Left ventricle myocardium superior (tissue), 1 donor: ENCODE results near the gene GNPTAB. TPM values are rescaled to one million over a fixed set of nuclear protein-coding genes. Genes with fewer than 3 reads are reported as not detected.
A peak's percentile ranks its signal among the peaks of the same experiment; 100 is the strongest.
"Not testable (repeated sequence)": the region's sequence is repeated elsewhere in the genome, so short reads cannot be mapped to it uniquely, and the experiment has no call there.

Source experiments
- ATAC-seq: fragments of 200-7000 bp; cut with Tn5 transposase; one replicate; pipeline ENCODE4 v1.9.1; 2020; ENCODE audit warnings: mild to moderate bottlenecking, moderate library complexity
- DNase-seq: peaks from one replicate; pipeline ENCODE4 v3.0.0-alpha.2; 2020
- intact Hi-C: fragments of 100-400 bp; cut with micrococcal nuclease; formaldehyde crosslinking; loops from one replicate; pipeline ENCODE4 v1.11.0; 2022
- long read RNA-seq: library from polyadenylated mRNA; unstranded; transcript quantifications from one replicate; pipeline ENCODE4 v2.0.0, GENCODE V29; 2021
- total RNA-seq: library from RNA; stranded (reverse); fragmentation: NEBNext Ultra II Directional; extraction: Animal tissue kit (Norgen Biotek cat#: 25700); gene quantifications from one replicate; pipeline ENCODE4 v1.2.1, GENCODE V29; 2021
- donor health status: DM: no; HTN: yes; CAD: no; lungs with severe emphysema.

Gene GNPTAB
- 47.8 TPM for total RNA-seq
- long read RNA-seq, full-length matches to known transcripts: 7 of 68 reads
- long read RNA-seq, partial matches to known transcripts: 41 of 68 reads
- long read RNA-seq, other reads (novel, unspliced or antisense): 20 of 68 reads

DNA sequence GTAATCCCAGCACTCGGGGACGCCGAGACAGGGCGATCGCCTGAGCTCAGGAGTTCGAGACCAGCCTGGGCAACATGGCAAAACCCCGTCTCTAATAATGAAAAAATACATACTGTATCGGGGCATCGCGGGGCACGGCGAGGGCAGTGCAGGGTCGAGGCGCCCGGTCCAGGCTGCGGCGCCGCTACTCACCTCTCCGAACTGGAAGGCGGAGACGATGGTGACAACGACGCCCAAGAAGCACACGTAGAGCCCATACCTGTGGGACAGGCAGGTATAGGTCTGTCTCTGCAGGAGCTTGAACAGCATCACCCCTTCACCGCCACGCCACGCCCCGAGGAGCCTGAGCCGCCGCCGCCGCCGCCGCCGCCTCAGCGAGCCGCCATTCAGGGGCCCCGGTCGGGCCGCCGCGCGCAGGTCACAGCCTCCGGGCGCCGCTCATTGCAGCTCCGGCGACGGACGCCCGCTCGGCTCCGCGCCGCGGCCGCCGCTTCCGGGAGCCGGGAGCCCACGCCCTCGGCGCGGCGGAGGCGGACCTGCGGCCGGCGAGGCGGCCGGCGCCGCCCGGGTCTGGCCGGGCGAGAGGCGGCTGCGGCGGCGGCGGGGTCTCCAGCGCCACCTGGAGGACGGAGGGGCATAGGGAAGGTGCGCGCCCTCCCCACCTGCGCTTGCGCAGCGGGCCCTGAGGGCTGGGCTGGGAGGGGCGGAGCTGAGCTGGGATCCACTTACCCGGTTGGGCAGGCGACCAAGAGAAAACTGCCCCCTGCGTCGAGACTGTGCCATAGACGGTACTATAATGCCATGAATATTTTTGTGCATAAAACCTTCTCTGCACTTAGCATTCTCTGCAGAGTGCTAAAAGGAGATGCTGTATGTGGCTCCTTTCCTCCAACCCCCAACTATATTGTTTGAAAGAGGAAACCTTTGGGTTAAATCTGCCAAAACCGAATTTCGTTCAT lies at the start of gene GNPTAB:
TSS of gene GNPTAB (minus strand) at position 593 of the 959 bp plus-strand sequence. CDS start at position 309, 284 bp downstream.
- ATAC-seq: peak; percentile 97
- DNase-seq: peak; percentile 95
- intact Hi-C loops: loop anchor here (5.0 kb wide), 1 partner anchor 58 kb away; no protein-coding TSS in a partner anchor

DNA sequence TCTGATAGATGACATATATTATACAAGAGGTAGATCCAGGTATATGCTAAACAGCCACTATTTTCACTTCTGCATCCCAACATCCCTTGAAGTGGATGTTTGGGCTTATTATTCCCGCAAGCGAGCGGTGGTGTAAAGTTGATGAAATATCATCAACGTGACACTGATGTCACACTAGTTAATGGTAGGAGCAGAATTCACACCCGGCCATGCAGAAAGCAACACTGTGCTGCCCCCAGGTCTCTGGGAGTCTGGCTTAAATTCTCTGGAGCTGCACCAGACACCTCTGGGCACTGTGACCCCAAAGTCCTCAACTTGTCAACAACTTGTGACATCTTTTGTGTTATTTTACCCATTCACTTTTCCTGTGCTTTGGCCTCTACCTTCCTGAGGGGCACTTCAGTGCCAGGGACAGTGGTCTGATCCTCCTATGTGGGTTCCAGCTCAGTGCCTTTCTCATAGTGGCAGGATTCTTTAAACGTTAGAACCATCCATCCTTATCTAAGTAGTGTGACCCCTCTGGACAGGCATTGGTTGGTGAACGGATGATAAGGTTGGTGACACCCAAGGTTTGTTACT lies 47.6 kb upstream of the GNPTAB start:
- intact Hi-C loops: no loop called here
- no peak for ATAC-seq
- no peak for DNase-seq

DNA sequence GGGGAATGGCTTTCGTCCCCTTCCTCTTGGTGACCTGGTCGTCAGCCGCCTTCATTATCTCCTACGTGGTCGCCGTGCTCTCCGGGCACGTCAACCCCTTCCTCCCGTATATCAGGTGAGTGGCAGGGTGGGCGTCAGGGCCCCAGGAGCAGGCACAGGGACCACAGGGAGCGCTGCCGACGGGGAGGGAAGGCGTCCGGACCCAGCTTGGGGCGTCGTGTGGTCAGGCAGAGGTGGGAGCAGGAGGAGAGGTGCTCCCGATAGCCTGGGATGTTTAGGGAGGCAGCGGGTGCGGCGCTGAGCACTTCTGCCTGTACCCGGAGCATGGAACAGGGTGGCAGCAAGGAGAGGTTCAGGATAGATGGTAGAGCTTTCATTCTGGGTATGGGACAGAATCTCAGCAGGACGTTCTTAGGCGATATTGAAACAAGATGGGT lies 47.1 kb upstream of the GNPTAB start:
- DNase-seq: no peak
- intact Hi-C loops: no loop called here
- ATAC-seq: peak; percentile 16

DNA sequence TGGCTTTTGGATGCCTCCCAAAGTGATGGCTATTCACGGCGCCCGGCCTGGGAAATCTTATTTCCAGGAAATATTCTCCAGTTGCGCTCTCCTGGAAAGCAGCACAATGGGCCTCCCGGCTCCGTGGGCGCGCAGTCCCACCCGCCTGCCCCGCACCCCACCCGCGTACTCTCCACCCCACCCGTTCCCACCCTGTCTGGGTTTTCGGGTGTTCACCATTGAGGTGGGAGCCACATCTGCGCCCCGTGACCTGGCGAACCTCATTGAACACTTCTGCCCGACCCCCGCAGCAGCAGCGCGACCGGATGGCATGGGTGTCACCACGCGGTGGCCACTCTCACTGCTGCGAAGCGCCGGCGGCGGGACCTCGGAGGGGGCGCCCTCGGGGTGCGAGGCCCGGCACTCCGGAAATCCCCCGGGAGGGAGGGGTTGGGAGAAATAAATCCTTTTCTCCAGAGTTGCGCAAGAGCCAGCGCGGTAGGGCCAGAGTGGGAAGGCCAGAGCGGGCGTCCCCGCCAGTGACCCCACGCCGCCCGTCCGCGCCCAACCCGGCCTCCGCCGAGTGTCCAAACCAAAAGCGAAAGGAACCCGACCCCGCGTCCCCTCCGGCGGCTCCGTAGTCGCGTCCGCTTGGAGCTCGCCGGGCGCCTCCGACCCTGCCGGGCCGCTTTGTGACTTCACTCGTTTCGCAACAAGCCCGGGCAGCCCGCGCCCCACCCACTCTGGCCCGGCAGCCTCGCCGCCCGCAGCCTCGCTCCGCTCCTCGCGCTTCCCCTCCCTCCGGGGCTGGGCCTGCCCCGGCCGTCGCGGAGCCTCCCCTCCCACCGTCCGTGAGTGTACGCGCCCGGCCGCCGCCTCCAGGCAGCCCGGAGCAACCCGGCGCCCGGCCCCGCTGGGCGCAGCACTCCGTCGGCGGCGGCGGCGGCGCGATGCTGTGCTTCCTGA lies 46.4 kb upstream of the GNPTAB start, which contains the start of gene DRAM1:
TSS of gene DRAM1 (plus strand) at position 720 of the 945 bp plus-strand sequence. CDS start at position 930, 210 bp downstream.
- peak; percentile 94 for DNase-seq
- intact Hi-C loops: no loop called here
- ATAC-seq: peak; percentile 95

DNA sequence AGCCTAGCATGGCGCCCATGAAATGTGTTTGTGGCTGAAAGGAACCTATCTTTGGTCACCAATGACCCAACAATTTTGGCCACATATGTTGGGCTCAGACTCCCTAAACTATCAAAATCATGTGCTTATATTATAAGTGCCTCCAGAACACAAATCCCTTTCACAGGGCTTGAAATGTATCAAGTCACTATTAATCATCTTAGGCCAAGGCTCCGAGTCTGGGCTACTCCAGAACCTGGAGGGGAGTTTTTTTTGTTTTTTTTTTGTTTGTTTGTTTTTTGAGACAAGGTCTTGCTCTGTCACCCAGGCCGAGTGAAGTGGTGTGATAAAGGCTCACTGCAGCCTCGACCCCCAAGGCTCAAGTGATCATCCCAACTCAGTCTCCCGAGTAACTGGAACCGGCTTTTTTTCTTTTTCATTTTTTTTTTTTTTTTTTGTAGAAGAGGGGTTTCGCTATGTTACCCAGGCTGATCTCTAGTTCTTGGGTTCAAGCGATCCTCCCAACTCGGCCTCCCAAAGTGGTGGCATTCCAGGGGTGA lies 45.6 kb upstream of the GNPTAB start:
- DNase-seq (no peak), ATAC-seq (no peak)
- intact Hi-C loops: no loop called here

DNA sequence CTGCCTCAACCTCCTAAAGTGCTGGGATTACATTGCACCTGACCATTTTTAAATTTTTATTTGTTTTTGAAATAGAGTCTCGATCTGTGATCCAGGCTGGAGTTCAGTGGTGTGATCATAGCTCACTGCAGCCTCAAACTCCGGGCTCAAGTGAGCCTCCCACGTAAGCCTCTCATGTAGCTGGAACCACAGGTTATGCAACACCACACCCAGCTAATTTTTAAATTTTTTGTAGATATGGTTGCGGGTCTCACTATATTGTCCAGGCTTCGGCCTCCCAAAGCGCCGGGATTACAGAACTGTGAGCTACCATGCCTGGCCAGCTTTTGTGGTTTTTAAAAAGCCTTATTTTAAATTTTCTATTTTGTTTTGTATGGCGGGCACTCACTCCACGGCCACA lies 44.4 kb upstream of the GNPTAB start:
- no peak for ATAC-seq
- intact Hi-C loops: no loop called here
- DNase-seq: no peak

DNA sequence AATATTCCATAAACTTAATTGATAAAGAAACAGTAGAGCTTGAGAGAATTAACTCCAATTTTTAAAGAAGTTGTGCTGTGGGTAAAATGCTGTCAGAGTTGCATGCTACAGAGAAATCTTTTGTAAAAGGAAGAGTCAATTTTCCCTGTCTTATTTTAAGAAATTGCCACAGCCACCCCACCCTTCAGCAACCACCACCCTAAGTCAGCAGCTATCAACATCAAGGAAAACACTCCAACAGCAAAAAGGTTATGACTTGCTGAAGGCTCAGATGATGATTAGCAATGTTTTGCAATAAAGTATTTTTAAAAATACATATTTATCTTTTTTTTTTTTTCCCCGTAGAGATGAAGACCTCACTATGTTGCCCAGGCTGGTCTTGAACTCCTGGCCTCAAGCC lies 40.2 kb upstream of the GNPTAB start:
- DNase-seq: no peak
- intact Hi-C loops: no loop called here
- ATAC-seq: no peak

DNA sequence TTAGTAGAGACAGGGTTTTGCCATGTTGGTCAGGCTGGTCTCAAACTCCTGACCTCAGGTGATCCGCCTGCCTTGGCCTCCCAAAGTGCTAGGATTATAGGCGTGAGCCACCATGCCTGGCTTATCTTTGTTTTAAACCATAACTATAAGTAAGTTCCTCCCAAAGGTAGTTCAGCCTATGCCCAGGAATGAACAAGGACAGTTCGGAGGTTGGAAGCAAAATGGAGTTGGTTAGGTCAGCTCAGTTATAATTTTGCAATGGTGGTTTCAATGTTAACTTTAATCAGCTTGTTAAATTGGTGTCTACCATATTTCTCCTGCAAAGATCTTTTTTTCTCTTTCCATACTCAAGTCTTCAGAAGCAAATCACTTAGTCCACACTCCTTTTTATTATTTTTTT lies 36.9 kb upstream of the GNPTAB start:
- DNase-seq, ATAC-seq, intact Hi-C loops: not testable (repeated sequence)

DNA sequence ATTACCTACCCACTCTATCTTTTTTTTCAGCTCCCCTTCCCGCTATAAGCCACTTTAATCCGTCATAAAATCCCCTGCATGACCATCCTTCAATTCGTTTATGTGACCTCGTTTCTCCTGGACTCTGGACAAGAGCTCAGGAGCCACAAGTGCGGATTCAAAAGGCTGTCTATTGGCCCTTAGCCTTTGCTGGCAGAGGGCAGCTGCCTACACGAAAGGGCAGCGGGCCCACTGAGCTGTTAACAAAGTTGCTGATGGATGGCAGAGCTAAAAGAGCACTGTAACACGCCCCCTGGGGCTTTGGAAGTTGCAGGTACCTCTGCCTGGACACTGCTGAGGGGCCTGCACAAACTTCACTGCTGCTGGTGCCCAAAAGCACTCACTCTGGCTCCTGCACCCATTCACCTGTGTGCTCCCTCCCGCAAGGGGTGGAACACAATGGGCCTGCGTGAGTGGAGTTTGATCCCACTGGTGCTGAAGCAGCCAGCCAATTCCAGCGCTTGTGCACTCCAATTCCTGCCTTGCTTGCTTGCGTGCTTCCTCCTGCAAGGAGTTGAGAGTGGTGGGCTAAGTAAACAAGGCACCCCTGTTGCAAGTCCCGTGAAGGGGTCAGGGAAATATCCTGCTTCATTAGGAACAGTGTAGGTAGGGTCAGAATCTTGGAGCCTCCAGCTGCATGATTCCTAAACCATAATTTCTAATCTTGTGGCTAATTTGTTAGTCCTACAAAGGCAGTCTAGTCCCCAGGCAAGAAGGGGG lies 36.0 kb upstream of the GNPTAB start:
- DNase-seq (no peak), ATAC-seq (no peak)
- intact Hi-C loops: no loop called here

DNA sequence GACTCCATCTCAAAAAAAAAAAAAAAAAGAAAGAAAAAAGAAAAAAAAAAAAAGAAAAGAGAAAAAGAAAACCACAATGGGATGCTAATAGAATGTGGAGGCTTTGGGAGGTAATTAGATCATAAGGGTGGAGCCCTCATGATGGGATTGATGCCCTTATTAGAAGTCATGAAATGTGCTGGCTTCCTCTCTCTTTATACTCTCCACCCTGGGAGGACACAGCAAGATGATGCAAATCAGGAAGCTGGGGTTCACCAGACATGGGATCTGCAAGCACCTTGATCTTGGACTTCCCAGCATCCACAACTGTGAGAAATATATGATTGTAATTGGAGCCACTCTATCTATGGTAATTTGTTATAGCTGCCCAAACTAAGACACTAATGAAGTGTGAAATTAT lies 33.2 kb upstream of the GNPTAB start:
- DNase-seq: no peak
- no peak for ATAC-seq
- intact Hi-C loops: no loop called here

DNA sequence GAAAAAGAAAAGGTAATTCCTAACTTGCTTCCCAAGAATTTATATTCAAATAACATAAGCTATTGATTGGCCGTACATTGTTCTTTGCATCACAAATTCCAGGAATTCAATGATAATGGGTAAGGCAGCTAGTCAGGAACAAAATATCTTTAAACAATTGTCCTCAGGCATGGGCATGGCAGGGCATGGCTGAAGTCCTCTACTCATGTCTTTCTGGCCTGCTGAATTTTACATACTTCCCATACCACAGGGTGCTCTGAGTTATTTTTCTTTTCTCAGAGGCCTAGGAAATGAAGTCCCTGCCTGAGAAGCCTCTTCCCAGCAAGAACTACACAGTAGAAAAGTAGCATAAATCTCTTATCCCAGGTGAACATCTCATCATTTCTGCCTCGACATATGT lies 31.5 kb upstream of the GNPTAB start:
- intact Hi-C loops: no loop called here
- no peak for ATAC-seq
- no peak for DNase-seq

DNA sequence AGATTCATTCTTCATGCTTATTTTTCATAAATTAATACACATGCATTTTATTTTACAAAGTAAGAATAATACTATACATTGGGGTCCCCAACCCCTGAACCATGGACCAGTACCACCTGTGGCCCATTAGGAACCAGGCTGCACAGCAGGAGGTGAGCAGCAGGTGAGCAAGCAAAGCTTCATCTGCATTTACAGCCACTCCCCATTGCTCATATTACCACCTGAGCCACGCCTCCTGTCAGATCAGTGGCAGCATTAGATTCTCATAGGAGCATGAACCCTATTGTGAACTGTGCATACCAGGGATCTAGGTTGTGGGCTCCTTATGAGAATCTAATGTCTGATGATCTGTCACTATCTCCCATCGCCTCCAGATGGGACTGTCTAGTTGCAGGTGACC lies 30.9 kb upstream of the GNPTAB start:
- intact Hi-C loops, DNase-seq, ATAC-seq: not testable (repeated sequence)

DNA sequence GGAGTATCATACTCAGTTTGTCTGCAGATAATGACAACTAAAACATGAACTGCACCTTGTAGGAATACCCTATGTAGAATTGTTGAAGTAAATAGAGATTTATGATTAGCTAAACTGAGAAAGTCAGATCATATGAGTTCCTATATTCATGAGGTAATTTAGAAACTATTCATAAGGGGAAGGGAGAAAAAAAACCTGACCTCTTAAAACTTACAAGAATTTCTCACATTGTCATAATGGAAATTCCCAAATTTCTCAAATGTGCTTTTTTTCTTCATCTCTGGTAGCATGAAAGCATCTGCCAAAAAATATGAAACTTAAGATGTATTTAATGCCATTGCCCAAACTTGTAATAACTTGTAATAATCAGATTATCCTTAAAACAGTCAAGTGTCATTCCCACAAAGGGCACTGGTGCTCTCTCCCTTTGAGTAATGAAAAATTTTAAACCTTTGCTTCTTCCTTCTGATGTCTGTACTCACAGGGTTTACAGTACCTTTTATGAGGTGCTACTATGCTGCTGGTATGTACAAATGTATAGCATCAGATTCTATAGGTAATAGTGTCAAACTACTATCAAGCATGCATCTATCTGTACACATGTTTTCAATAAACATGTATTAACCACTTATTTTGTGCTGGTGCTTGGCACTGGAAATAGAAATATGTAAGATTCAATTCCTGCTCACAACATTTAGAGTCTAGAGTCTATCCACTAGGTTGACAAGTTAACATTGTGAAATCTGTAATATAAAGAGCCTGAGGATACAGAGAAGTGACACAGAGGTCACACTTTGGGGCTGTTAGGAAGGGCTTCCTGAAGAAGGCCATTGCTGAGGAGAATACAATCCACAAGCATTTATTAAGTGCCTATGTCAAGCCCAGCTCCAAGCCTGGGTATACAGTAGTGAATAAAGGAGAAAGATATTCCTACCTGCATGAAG lies 29.2 kb upstream of the GNPTAB start:
- DNase-seq (no peak), ATAC-seq (no peak)
- intact Hi-C loops: no loop called here

DNA sequence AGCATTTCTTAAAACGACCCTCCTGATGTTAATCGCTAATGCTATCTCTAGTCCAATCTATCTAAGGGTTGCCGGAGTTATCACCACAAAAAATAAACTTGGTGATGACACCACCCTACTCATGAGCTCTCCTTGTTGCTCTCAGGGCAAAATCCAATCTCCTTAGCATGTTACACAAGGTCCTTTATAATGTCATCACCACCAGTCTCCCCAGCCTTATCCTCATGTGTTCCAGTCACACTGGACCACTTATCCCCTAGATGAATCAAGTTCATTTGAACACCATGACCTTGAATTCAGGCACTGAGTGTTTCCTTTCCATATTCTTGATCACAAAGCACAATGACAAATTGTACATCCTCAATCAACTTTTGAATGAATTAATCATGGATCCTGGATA lies 27.6 kb upstream of the GNPTAB start:
- intact Hi-C loops: no loop called here
- no peak for ATAC-seq
- no peak for DNase-seq

DNA sequence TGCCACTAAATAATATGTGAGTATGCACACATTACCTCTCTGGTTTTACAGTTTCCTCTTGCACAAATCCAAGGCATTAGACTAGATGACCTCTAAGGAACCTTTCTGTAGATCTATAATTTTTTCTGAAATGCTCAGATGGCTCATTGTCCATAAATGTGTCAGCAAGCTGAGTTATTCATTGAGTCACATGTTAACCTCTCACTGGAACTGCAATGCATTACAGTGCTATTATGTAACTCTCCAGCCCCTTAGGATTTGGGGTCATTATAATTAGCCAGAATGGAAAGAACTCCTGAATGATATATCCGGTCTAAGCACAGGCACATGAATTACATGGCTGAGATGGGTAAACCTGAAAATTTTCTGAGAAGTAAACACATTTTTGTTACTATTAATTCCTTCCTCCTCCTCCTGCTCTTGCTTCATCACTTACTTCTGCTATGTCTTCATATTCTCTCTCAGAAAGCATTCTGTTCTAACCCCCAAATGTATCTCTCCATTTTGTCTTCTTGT lies 26.3 kb upstream of the GNPTAB start:
- intact Hi-C loops: no loop called here
- ATAC-seq: peak; percentile 81

DNA sequence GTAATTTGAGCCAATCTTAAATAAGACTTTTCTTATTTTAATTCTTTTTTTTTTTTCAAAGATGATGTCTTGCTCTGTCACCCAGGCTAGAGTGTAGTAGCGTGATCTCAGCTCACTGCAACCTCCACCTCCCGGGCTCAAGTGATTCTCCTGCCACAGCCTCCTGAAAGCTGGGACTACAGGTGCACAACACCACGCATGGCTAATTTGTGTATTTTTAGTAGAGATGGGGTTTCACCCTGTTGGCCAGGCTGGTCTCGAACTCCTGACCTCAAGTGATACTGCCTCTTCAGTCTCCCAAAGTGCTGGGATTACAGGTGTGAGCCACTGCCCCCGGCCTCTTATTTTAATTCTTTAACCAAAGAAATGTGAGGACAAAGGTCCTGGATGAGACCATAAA lies 25.9 kb upstream of the GNPTAB start:
- DNase-seq, intact Hi-C loops, ATAC-seq: not testable (repeated sequence)

More for the DNA sequence above, 26.3 kb upstream of the GNPTAB start:
- no peak for DNase-seq

DNA sequence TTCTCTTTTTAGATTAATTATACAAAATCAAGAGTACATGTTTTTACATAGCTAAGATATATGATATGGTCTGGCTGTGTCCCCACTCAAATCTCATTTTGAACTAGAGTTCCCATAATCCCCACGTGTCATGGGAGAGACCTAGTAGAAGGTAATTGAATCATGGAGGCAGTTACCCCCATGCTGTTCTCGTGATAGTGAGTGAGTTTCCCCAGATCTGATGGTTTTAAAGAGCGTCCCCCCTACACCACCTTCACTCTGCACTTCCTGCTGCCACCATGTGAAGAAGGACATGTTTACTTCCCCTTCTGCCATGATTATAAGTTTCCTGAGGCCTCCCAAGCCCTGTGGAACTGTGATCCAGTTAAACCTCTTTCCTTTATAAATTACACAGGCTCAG lies 25.2 kb upstream of the GNPTAB start:
- intact Hi-C loops: no loop called here
- ATAC-seq: no peak
- no peak for DNase-seq
